ENCODE data around the gene NACC2. TPM values are rescaled to one million over a fixed set of nuclear protein-coding genes. Genes with fewer than 3 reads are reported as not detected.
A peak's percentile ranks its signal among the peaks of the same experiment; 100 is the strongest.
"Not testable (repeated sequence)": the region's sequence is repeated elsewhere in the genome, so short reads cannot be mapped to it uniquely, and the experiment has no call there.

NACC2 gene
- total RNA-seq, 2 experiments from 2014 or later = 8.1 to 8.5 TPM

DNA sequence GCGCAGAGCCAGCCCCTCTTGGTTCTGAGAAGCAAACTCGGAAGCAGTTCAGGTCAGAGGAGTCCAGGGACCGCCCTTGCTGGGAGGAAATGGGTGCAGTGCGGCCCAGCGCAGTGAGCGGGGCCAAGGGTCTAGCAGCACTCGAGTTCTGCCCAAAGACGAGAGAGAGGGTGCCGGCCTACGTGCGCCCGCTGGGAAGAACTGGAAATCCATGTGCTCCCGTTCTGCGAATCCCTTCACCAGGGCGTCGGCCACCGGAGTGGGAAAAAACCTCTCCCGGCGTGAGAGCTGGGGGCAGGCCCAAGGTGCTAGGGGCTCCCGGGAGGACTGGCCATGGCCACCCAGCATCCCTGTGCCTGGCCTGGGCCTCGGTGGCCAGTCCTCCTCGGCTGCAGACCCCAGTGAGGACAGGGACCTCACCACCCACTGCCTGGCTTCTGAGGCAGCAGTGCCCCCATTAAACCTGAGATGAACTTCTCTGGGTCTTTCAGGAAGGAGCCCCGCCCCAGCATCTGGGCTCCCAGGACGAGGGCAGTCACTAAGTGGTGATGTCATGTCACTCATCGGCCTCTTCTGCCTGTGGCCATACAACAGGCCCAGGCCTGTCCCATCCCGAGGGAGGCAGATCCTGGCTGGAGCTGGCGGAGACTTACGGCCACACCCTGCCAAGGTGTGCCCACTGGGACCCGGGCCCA is 13.0 kb upstream of the NACC2 start:
- intact Hi-C loops (cut with micrococcal nuclease) = loop anchor here (2.0 kb wide), 2 partner anchors 13 to 201 kb away; partner anchors contain the start of genes CAMSAP1 and NACC2
- peak overlapping the region; percentile 90 for H3K27ac Mint-ChIP-seq
- CTCF ChIA-PET = interaction anchor here (1.5 to 4.3 kb wide), 5 partner anchors 10 to 140 kb away, joined by 9 to 18 read pairs (median 12); partner anchors contain the start of gene TMEM250
- no peaks in the 10 kb centered on the region for H3K27me3 Mint-ChIP-seq
- no peaks in the 10 kb centered on the region for H3K36me3 Mint-ChIP-seq
- DNase-seq = no peak
- no peaks in the 10 kb centered on the region for H3K9me3 Mint-ChIP-seq
- H3K4me3 Mint-ChIP-seq = peak overlapping the region; percentile 79
- peaks cover 61% of the 10 kb centered on the region for H3K4me1 Mint-ChIP-seq (ENCODE audit: low read depth)
- POLR2A ChIA-PET = interaction anchor here (2.4 kb wide), 1 partner anchor 13 kb away, joined by 19 read pairs; the partner anchor contains the start of gene NACC2

DNA sequence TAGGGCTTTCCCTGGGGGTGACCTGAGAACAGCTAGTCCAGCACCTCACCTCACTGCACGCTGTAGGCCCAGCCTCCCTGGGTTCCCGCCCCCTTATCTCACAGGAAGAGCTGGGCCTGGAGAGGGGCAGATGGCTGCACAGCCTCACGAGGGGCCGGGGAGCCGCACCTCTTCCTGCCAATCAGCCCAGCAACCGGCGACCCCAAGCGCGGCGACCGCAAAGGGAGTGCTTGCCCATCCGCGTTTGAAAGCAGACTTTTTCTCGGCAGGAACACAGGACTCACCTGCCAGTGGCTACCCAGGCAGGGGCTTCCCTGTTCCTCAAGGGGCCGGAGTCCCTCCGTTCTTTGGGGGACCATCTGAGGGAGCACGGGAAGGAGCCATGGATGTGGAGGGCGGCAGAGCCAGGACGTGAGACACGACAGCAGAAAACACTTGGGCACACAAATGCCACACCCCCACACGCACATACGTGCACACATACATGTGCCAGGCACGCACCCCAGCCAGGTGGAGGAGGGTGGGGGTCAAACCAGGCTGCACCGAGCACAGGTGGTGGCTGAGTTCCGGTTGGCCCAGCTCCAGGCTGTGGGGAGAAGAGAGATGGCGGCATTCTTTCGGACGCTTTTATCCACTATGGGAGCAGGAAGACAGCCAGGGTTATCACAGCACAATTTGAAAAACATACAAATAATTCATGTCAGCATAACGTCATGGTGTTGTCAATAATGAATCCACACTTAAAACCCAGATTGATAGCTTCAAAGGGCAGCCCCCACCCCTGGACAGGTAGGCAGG is 12.3 kb upstream of the NACC2 start:
- Mint-ChIP-seq H3K27ac (peak overlapping the region; percentile 85), H3K4me1 (ENCODE audit: low read depth) (peaks cover 53% of the 10 kb centered on the region), H3K36me3 (no peaks in the 10 kb centered on the region), H3K27me3 (no peaks in the 10 kb centered on the region), H3K9me3 (no peaks in the 10 kb centered on the region), H3K4me3 (peak overlapping the region; percentile 62)
- peak; percentile 72 for DNase-seq
- intact Hi-C loops (cut with micrococcal nuclease) = no loop called here
- ChIA-PET CTCF (interaction anchor here (1.3 to 4.3 kb wide), 5 partner anchors 11 to 140 kb away, joined by 3 to 18 read pairs (median 12); partner anchors contain the start of gene TMEM250), POLR2A (interaction anchor here (2.4 kb wide), 1 partner anchor 12 kb away, joined by 19 read pairs; the partner anchor contains the start of gene NACC2)

DNA sequence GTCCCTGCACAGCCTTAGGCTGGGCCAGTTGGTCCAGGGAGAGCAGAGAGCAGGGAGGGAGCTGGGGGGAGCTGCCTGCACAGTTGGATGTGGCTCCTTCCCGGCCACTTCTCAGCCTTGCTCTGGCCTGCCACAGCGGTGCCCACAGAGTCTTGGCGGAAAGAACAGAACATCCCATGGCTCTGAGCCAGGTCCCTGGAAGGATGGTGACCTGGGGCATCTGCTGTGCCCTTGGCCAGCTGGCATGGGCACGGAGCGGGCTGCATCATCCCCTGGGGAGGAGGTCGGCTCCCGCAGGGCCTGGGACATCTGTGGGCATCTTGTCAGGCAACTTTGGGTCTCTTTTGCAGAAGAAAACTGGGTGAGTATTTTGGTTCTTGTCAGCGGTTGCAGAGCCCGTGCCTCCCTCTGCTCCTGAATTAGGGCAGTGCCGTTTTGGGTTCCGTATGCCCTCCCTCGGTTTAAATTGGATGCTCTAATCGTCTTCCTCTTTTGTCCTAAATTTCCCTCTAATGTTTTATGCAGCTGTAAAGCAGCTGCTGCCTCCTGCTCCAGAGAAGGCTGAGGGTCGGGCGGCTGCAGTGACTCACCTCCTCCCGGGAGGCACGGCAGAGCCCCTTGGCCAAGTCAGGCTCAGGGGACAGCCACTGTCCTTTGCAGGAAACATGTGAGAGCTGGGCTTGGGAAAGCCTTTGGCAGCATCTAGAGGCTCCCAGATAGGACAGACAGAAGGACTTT is 10.5 kb upstream of the NACC2 start:
- Mint-ChIP-seq H3K4me1 (ENCODE audit: low read depth) (peaks cover 36% of the 10 kb centered on the region), H3K27me3 (no peaks in the 10 kb centered on the region), H3K9me3 (no peaks in the 10 kb centered on the region), H3K4me3 (no peak overlapping the region), H3K36me3 (no peaks in the 10 kb centered on the region), H3K27ac (peak overlapping the region; percentile 13)
- ChIA-PET POLR2A (interaction anchor here (1.6 to 2.4 kb wide), 2 partner anchors 11 kb away, joined by 8 to 19 read pairs; partner anchors contain the start of gene NACC2), CTCF (interaction anchor here (0.6 to 4.3 kb wide), 5 partner anchors 13 to 400 kb away, joined by 3 to 18 read pairs (median 12); partner anchors contain the start of gene TMEM250)
- intact Hi-C loops (cut with micrococcal nuclease) = no loop called here
- no peak for DNase-seq

DNA sequence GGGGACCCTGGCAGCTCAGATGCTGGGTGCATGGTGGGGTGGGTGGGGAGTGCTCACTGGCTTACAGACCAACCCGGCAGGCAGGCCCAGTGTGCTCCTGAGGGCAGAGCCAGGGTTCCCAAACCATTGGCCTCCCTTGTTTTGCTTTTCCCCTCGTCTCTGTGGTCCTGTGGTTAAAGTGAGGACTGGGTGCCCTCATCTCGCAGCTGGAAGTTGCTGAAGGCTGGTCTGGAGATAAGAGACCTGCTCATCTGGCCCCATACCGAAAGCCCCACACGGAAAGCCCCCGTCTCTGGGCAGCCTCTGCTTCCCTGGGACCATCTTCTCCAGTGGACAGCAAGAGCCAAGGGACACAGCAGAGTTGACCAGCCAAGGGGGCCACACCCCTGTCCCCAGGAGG is 9.8 kb upstream of the NACC2 start:
- ChIA-PET CTCF (no interaction called here), POLR2A (interaction anchor here (1.6 kb wide), 1 partner anchor 10 kb away, joined by 8 read pairs; the partner anchor contains the start of gene NACC2)
- no peaks in the 10 kb centered on the region for H3K36me3 Mint-ChIP-seq
- DNase-seq = no peak
- intact Hi-C loops (cut with micrococcal nuclease) = no loop called here
- H3K27ac Mint-ChIP-seq = no peak overlapping the region
- no peaks in the 10 kb centered on the region for H3K27me3 Mint-ChIP-seq
- no peak overlapping the region for H3K4me3 Mint-ChIP-seq
- H3K4me1 Mint-ChIP-seq (ENCODE audit: low read depth) = peaks cover 29% of the 10 kb centered on the region
- no peaks in the 10 kb centered on the region for H3K9me3 Mint-ChIP-seq

DNA sequence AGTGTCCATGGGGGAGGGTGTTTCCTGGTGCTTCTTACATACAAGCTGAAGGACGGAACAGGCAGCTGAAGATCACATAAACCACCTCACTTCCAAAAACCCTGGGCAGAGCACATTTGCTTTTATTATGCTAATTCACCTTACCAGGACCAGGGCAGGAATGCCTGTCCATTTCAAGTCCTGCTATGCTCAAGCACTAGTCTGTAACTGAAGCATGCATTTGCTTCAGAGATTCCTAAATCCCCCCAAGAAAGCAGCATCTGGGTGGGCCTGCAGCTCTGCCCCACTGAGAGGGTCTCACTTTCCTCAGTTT is 9.4 kb upstream of the NACC2 start:
- H3K27me3 Mint-ChIP-seq = no peaks in the 10 kb centered on the region
- H3K36me3 Mint-ChIP-seq = no peaks in the 10 kb centered on the region
- ChIA-PET CTCF (no interaction called here), POLR2A (interaction anchor here (1.6 kb wide), 1 partner anchor 10 kb away, joined by 8 read pairs; the partner anchor contains the start of gene NACC2)
- no peak overlapping the region for H3K27ac Mint-ChIP-seq
- intact Hi-C loops (cut with micrococcal nuclease) = no loop called here
- H3K9me3 Mint-ChIP-seq = no peaks in the 10 kb centered on the region
- H3K4me3 Mint-ChIP-seq = no peak overlapping the region
- H3K4me1 Mint-ChIP-seq (ENCODE audit: low read depth) = peaks cover 29% of the 10 kb centered on the region
- no peak for DNase-seq

DNA sequence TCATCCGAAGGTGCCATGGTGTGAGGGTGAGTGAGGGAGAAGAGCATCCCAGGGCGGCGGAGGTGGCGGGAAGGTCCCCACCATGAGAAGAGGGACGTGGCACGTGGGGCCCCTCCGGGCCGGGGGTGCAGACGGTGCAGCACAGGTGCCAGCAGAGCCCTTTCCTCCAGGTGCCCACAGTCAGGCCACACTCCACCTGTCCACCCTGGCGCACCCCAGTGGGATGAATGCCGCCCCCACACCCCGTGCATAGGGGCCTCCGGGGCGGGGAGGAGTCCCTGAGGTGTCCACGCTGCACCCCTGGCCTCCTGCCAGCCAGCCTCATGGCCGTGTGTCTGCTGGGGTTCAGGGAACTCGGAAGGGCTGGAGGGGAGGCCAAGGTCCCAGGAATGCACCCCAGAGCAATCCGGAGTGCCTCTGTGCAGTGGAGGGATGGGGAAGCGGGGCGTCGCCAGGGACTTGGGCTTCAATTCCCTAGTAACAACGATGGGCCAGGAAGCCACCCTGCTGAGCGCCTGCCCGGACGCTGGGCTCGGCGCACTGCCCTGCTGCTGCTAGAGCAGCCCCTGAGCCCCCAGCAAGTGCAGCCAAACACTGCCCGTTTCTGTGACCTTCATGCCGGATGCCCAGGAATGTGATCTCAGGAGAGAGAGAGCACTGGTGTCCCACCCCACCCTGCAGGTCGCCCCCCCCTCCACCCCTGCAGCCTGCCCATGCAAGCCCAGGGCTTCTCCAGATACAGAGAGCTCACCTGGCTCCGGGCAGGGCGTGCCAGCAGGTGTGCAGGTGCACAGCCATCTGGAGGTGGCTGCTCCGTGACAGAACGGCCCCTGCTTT is 8.8 kb upstream of the NACC2 start:
- ChIA-PET POLR2A (interaction anchor here (1.6 kb wide), 1 partner anchor 9 kb away, joined by 8 read pairs; the partner anchor contains the start of gene NACC2), CTCF (no interaction called here)
- no peak for DNase-seq
- intact Hi-C loops (cut with micrococcal nuclease) = no loop called here
- no peaks in the 10 kb centered on the region for H3K36me3 Mint-ChIP-seq
- H3K27me3 Mint-ChIP-seq = no peaks in the 10 kb centered on the region
- no peak overlapping the region for H3K27ac Mint-ChIP-seq
- no peaks in the 10 kb centered on the region for H3K9me3 Mint-ChIP-seq
- peaks cover 34% of the 10 kb centered on the region for H3K4me1 Mint-ChIP-seq (ENCODE audit: low read depth)
- no peak overlapping the region for H3K4me3 Mint-ChIP-seq

DNA sequence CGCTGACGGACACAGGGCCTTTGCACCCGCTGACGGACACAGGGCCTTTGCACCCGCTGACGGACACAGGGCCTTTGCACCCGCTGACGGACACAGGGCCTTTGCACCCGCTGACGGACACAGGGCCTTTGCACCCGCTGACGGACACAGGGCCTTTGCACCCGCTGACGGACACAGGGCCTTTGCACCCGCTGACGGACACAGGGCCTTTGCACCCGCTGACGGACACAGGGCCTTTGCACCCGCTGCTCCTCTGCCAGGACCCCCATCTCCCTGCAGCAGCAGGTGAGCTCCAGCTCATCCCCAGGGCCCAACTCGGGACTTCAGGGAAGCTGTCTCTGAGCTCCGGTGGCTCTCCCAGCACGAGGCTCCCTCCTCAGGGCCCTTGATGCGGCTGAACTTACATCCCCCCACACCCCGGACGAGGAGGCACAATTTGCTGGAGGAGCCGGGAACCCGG is 6.6 kb upstream of the NACC2 start:
- CTCF ChIA-PET = interaction anchor here (0.9 kb wide), 1 partner anchor 12 kb away, joined by 3 read pairs; no protein-coding TSS in a partner anchor
- DNase-seq; H3K27me3 Mint-ChIP-seq; H3K4me3 Mint-ChIP-seq; H3K27ac Mint-ChIP-seq; intact Hi-C loops (cut with micrococcal nuclease); H3K9me3 Mint-ChIP-seq; H3K36me3 Mint-ChIP-seq; POLR2A ChIA-PET: not testable (repeated sequence)
- peaks cover 18% of the 10 kb centered on the region for H3K4me1 Mint-ChIP-seq (ENCODE audit: low read depth)

DNA sequence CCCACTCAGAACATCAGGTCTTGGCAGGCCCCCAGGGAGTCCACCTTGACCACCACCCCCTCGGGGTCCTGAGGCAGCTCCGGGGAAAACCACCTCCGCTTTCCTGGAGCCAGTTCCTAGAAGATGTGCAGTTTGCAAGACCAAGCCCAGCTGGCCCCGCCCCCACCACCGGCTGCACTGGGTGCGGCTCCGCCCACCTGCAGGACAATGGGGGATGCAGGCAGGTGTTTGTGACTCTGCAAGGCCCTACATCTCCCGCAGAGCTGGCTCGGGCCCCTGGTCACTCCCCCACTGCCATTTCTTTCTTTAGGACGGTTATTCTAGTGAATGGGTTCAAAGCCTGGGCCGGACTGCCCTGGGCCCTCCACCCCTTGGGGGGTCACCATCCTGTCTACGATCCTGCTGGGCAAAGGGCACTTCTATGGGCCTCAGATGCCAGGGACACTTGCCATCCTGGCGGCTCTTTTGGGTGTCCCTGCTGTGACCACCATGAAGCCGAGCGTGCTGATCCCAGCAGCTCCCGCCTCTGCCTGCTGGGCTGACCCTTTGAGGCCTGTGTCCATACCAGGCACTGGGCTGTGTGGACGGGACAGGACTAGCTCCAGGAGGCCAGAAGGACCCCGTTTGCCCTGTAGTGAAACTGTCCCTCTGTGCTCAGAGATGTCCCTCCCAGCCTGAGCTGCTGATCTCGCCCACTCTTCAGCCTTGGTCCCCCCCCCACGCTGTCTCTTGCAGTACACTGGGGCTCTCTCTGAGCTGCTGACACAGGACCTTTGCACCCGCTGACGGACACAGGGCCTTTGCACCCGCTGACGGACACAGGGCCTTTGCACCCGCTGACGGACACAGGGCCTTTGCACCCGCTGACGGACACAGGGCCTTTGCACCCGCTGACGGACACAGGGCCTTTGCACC is 5.9 kb upstream of the NACC2 start:
- CTCF ChIA-PET = interaction anchor here (0.9 kb wide), 1 partner anchor 11 kb away, joined by 3 read pairs; no protein-coding TSS in a partner anchor
- H3K27me3 Mint-ChIP-seq = no peaks in the 10 kb centered on the region

DNA sequence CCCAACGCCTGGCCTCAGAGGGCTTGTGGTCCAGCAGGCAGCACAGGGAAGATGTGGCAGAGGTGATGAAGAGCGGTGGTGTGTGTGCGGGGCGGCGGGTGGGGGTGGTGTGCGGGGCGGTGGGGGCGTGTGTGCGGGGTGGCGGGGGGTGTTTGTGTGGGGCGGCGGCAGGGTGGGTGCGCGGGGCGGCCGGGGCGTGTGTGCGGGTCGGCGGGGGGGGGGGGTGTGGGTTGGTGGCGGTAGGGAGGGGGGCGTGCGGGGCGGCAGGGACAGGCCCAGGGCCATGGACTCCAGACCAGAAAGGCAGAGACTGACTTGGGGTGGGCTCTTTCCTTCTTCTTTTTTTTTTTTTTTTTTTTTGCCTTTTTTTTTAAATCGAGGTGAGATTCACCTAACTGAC is 4.5 kb upstream of the NACC2 start:
- Mint-ChIP-seq H3K9me3 (no peaks in the 10 kb centered on the region), H3K36me3 (no peaks in the 10 kb centered on the region), H3K27ac (no peak overlapping the region), H3K4me1 (ENCODE audit: low read depth) (peaks cover 12% of the 10 kb centered on the region), H3K27me3 (no peaks in the 10 kb centered on the region), H3K4me3 (no peak overlapping the region)
- POLR2A ChIA-PET = no interaction called here
- CTCF ChIA-PET = interaction anchor here (4.1 kb wide), 1 partner anchor 23 kb away, joined by 16 read pairs; no protein-coding TSS in a partner anchor
- DNase-seq = no peak
- intact Hi-C loops (cut with micrococcal nuclease) = no loop called here

More for the DNA sequence above, 5.9 kb upstream of the NACC2 start:
- Mint-ChIP-seq H3K4me3 (no peak overlapping the region), H3K4me1 (ENCODE audit: low read depth) (peaks cover 17% of the 10 kb centered on the region), H3K27ac (no peak overlapping the region), H3K36me3 (no peaks in the 10 kb centered on the region), H3K9me3 (no peaks in the 10 kb centered on the region)
- intact Hi-C loops (cut with micrococcal nuclease) = no loop called here
- POLR2A ChIA-PET = interaction anchor here (0.9 kb wide), 1 partner anchor 12 kb away, joined by 3 read pairs; no protein-coding TSS in a partner anchor
- DNase-seq = no peak

DNA sequence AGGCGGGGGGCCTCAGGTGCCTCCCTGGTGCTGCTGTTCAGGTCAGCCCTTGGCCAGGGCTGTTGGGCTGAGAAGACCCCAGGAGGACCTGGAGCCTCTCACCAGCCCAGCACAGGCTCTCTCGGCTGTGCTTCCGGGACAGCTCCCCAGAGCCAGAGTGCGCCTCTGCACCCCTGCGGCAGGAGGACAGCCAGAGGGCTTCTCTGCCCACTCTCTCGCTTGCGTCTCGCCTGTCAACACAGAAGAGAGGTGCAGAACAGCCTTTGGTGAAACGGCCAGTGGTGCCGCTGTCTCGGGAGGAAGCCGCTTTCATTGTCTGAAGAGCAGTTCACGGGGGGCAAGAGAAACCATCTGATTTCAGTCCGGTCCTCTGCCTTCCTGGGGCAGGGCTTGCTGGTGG is 3.8 kb upstream of the NACC2 start:
- Mint-ChIP-seq H3K4me1 (ENCODE audit: low read depth) (peaks cover 12% of the 10 kb centered on the region), H3K27ac (no peak overlapping the region), H3K4me3 (no peak overlapping the region), H3K27me3 (no peaks in the 10 kb centered on the region), H3K36me3 (no peaks in the 10 kb centered on the region), H3K9me3 (no peaks in the 10 kb centered on the region)
- intact Hi-C loops (cut with micrococcal nuclease) = no loop called here
- CTCF ChIA-PET = interaction anchor here (4.1 kb wide), 1 partner anchor 23 kb away, joined by 16 read pairs; no protein-coding TSS in a partner anchor
- POLR2A ChIA-PET = no interaction called here
- DNase-seq = no peak
